H7 (cell line): ENCODE measurements around the gene WDR82. TPM values are rescaled to one million over a fixed set of nuclear protein-coding genes. Genes with fewer than 3 reads are reported as not detected.

Experiments
- DNase-seq: peaks from one replicate; pipeline ENCODE4 v3.0.0; 2012
- H3K27me3 ChIP-seq: 2 replicates; pipeline ENCODE4 v1.6.0; 2011; ENCODE audit warnings: mild to moderate bottlenecking, low read length; ENCODE audit not compliant: control insufficient read depth, insufficient read depth
- H3K36me3 ChIP-seq: replicated peaks from 2 replicates; pipeline ENCODE4 v1.5.1; 2011; ENCODE audit warnings: low read length; ENCODE audit not compliant: control insufficient read depth, insufficient read depth
- H3K4me3 ChIP-seq: 2 replicates; pipeline ENCODE4 v1.5.1; 2011; ENCODE audit warnings: low read depth, mild to moderate bottlenecking, control low read depth, low read length, moderate library complexity; ENCODE audit not compliant: insufficient read depth
- total RNA-seq: library from RNA; depleted of rRNA; stranded (reverse); fragments of >200 nt; shearing (Covaris generic); gene quantifications from 2 replicates; pipeline ENCODE4 v1.2.3, GENCODE V29; 2014

WDR82 gene
- total RNA-seq, 1 experiment from 2014 or later: 60.3 TPM

- DNase-seq: no peak
- Histone ChIP-seq H3K4me3 (no peak overlapping the region), H3K27me3 (peaks cover 3% of the 10 kb centered on the region; the same call in 1 of the 2 replicates), H3K36me3 (no peaks in the 10 kb centered on the region)
Measured at GRCh38 chr3:52315006-52315405, 36.6 kb upstream of the WDR82 start.

GRCh38 chr3:52314489-52314888 lies 36.0 kb upstream of the WDR82 start:
- no peak overlapping the region for H3K4me3 ChIP-seq
- DNase-seq: no peak
- peaks cover 3% of the 10 kb centered on the region; the same call in 1 of the 2 replicates for H3K27me3 ChIP-seq
- H3K36me3 ChIP-seq: no peaks in the 10 kb centered on the region

GRCh38 chr3:52313774-52314188 lies 35.3 kb upstream of the WDR82 start:
- peaks cover 3% of the 10 kb centered on the region; the same call in 1 of the 2 replicates for H3K27me3 ChIP-seq
- H3K36me3 ChIP-seq: no peaks in the 10 kb centered on the region
- no peak for DNase-seq
- H3K4me3 ChIP-seq: no peak overlapping the region

- H3K27me3 ChIP-seq: peaks cover 2% of the 10 kb centered on the region; the same call in 1 of the 2 replicates
- no peak for DNase-seq
- no peaks in the 10 kb centered on the region for H3K36me3 ChIP-seq
- no peak overlapping the region for H3K4me3 ChIP-seq
Measured at GRCh38 chr3:52313188-52313773, 34.8 kb upstream of the WDR82 start.

- no peaks in the 10 kb centered on the region for H3K36me3 ChIP-seq
- peak; percentile 81 for DNase-seq
- H3K4me3 ChIP-seq: no peak overlapping the region
- peaks cover 3% of the 10 kb centered on the region; the same call in 1 of the 2 replicates for H3K27me3 ChIP-seq
Measured at GRCh38 chr3:52311576-52312119, 33.2 kb upstream of the WDR82 start.

GRCh38 chr3:52310861-52311575 lies 32.6 kb upstream of the WDR82 start:
- Histone ChIP-seq H3K4me3 (no peak overlapping the region), H3K27me3 (peaks cover 3% of the 10 kb centered on the region; the same call in 1 of the 2 replicates), H3K36me3 (no peaks in the 10 kb centered on the region)
- no peak for DNase-seq

GRCh38 chr3:52308308-52308707 lies 29.9 kb upstream of the WDR82 start:
- DNase-seq: no peak
- H3K4me3 ChIP-seq: no peak overlapping the region
- H3K27me3 ChIP-seq: peaks cover 3% of the 10 kb centered on the region; the same call in 1 of the 2 replicates
- no peaks in the 10 kb centered on the region for H3K36me3 ChIP-seq

GRCh38 chr3:52306978-52307377 lies 28.5 kb upstream of the WDR82 start:
- Histone ChIP-seq H3K27me3 (peaks cover 3% of the 10 kb centered on the region; the same call in 1 of the 2 replicates), H3K36me3 (no peaks in the 10 kb centered on the region), H3K4me3 (no peak overlapping the region)
- DNase-seq: no peak

GRCh38 chr3:52305926-52306325 lies 27.5 kb upstream of the WDR82 start:
- no peak for DNase-seq
- Histone ChIP-seq H3K4me3 (no peak overlapping the region), H3K36me3 (no peaks in the 10 kb centered on the region), H3K27me3 (peaks cover 3% of the 10 kb centered on the region; the same call in 1 of the 2 replicates)

GRCh38 chr3:52303811-52304210 lies 25.4 kb upstream of the WDR82 start:
- no peaks in the 10 kb centered on the region for H3K36me3 ChIP-seq
- DNase-seq: no peak
- peaks cover 5% of the 10 kb centered on the region for H3K27me3 ChIP-seq
- H3K4me3 ChIP-seq: no peak overlapping the region

GRCh38 chr3:52302426-52303145 lies 24.1 kb upstream of the WDR82 start:
- DNase-seq: no peak
- no peak overlapping the region for H3K4me3 ChIP-seq
- no peaks in the 10 kb centered on the region for H3K36me3 ChIP-seq
- peaks cover 5% of the 10 kb centered on the region for H3K27me3 ChIP-seq

GRCh38 chr3:52299879-52300611 lies 21.6 kb upstream of the WDR82 start:
- peak overlapping the region; percentile 38; the same call in 1 of the 2 replicates for H3K4me3 ChIP-seq
- H3K36me3 ChIP-seq: no peaks in the 10 kb centered on the region
- peak; percentile 85 for DNase-seq
- peaks cover 2% of the 10 kb centered on the region; the same call in 1 of the 2 replicates for H3K27me3 ChIP-seq

GRCh38 chr3:52299247-52299878 lies 20.9 kb upstream of the WDR82 start:
- peak; percentile 82 for DNase-seq

More at GRCh38 chr3:52299247-52299878, 20.9 kb upstream of the WDR82 start:
- peak overlapping the region; percentile 38; the same call in 1 of the 2 replicates for H3K4me3 ChIP-seq
- H3K27me3 ChIP-seq: peaks cover 2% of the 10 kb centered on the region; the same call in 1 of the 2 replicates
- H3K36me3 ChIP-seq: no peaks in the 10 kb centered on the region
